Stimulated activated naive CD8-positive, alpha-beta T cell treated with anti-CD3 and anti-CD28 coated beads, Interleukin-15, Interleukin-2, amounts not matched to agents 100 U/mL and 50 U/mL, for 24 hours (primary cell): Measurements from ENCODE around the gene CAND1.

ENCODE experiments used
- ATAC-seq: fragments of 150-1000 bp; cut with Tn5 transposase; one replicate; pipeline ENCODE4 v1.10.0; 2021
- DNase-seq: peaks from one replicate; pipeline ENCODE4 v3.0.0; 2021

CAND1 gene

GRCh38 chr12:67268896-67269632, at the start of gene CAND1:
TSS of gene CAND1 (plus strand) at chr12:67269358. CDS start at chr12:67269718, 360 bp downstream.
- DNase-seq (peak; percentile 95), ATAC-seq (peak; percentile 84)

DNA sequence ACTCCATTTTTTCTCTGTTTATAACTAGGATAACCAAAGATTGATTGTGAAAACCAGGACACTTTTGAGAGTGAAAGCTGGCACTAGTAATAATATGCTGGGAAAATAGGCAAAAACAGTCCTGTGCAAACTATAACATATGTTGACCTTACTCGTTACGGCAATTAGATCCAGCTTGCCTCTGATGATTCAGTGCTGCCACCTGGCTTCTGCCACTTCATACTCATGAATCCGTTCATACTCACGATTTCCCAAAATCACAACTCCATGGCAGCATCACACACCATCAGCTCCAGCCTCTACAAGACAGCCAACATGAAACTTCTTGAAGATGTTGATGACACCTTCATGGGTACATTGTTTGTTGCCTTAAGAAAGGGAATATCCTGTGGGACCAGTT, 49.1 kb upstream of the CAND1 start:
- ATAC-seq, result no peak
- no peak for DNase-seq

- DNase-seq (no peak), ATAC-seq (no peak)
Measured at GRCh38 chr12:67222302-67222701, 46.9 kb upstream of the CAND1 start.

GRCh38 chr12:67223225-67223624, 45.9 kb upstream of the CAND1 start:
- ATAC-seq (no peak), DNase-seq (no peak)

DNA sequence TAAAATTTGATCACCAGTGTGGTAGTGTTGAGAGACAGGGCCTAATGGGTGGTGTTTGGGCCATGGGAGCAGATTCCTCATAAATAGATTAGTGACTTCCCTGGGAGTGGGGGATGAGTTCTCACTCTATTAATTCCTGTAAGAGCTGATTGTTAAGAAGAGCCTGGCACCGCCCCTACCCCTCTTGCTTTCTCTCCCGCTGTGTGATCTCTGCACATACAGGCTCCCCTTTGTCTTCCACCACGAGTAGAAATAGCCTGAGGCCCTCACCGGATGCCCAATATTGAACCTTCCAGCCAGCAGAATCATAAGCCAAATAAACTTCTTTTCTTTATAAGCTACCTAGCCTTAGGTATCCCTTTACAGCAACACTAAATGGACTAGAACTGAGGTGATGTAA, 31.9 kb upstream of the CAND1 start:
- no peak for DNase-seq
- ATAC-seq, result no peak

DNA sequence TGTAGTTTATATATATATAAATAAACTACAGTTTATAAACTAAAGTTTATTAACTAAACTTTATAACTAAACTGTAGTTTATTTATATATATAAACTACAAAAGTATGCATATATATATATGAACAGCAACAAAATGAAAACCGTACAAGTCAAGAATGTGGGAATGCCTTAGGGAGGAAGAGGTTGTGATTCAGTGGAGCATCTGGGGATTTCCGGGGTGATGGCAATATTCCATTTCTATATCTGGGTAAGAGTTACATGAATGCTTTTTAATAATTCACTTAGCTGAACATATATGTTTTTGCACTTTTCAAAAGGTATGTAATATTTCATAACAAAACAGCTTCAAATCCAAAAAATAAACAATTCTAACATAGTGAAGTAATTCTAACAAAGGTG, 30.1 kb upstream of the CAND1 start:
- DNase-seq (no peak), ATAC-seq (no peak)

DNA sequence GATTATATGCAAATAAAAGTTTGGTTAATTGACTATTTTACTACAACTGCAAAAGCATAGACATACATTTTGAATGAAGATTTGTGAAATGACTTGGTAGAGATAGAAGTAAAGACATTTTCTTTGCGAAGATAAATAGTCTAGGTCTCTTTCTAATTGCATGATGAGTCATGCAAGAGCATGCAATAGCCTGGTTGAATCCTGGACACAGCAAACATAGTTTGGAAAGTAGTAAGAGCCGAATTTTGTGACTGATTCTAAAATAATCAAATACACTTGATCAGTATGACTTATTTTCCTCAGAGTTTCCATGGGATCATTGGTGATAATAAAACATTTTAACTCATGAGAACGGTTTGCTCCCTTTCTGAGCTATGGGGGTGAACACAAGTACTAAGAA, 27.7 kb upstream of the CAND1 start:
- no peak for ATAC-seq
- DNase-seq, result no peak

GRCh38 chr12:67243260-67243659, 25.9 kb upstream of the CAND1 start:
- DNase-seq (no peak), ATAC-seq (no peak)

DNA sequence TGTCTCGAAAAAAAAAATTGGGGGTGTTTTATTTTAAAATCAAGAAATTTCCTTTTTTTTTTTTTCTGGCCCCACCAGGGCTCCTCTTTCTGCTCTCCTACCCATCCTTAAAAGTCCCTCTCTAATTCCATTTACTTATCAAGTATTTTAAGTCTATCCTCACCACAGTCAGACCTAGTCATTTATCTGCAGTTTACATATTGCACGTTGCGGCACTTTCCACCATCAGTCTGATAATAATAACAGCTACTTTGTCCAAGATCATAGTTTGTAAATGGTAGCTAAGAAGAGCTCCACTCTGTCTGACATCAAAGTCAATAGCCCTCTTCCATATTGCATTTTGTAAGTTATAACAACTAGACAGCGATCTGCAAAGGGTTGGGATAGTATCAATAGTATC, 23.6 kb upstream of the CAND1 start:
- ATAC-seq, result no peak
- no peak for DNase-seq

GRCh38 chr12:67251012-67251411, 18.1 kb upstream of the CAND1 start:
- ATAC-seq, result no peak

DNA sequence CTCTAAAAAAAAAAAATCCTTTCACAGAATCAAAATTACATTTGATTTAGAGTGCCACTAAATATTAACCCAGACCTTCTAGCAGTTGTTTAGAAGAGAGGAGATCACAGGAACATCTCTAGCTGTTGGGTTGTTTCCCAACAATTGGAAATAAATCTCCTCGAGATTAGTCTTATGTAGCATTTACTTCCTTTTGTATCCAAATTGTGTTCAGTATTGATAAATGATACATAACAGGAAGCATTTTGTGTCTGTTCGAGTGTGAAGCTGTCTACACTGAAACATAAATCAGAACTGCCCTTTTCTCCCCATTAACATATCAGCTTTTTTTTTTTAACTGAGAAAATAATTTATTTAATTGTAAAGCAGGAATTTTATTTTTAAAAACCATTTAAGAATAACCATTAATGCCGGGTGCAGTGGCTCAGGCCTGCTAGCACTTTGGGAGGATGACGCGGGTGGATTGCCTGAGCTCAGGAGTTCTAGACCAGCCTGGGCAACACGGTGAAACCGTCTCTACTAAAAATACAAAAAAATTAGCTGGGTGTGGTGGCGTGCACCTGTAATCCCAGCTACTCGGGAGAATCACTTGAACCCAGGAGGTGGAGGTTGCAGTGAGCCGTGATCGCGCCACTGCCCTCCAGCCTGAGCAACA, 14.7 kb upstream of the CAND1 start:
- DNase-seq (no peak), ATAC-seq (no peak)

More at GRCh38 chr12:67251012-67251411, 18.1 kb upstream of the CAND1 start:
- no peak for DNase-seq

DNA sequence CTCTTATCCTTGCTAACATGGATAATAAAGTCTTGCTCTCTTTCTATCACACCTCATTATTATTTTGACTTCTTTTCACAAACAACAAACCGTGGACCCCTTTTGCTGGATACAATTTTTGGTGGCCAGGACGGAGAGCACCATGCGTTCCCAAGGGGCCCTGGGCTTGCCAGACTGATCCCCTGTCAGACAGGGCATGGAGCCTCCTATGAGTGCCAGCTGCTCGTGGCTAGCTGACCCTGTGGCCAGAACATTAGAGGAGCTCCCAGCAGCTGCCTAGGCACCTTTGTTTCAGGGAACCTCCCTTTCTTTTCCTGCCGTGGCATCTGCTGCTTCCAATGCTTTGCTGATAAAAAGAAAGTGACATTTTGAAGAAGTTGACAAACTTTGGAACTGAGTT, 12.5 kb upstream of the CAND1 start:
- ATAC-seq, result no peak
- DNase-seq, result no peak

DNA sequence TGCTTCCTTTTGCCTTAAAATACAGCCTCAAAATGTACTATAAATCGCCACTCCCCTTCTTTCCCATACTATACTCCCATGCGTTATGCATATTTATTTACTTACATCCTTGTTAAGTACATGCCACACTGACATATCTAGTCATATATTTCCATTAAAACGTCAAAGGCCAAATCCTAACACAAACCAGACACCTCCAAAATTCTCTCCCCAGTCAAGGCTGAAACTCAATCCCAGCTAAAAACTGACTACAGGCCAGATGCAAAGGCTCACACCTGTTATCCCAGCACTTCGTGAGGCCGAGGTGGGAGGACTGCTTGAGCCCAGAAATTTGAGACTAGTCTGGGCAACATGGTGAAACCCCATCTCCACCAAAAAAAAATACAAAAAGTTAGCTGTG, 5.7 kb upstream of the CAND1 start:
- ATAC-seq, result no peak
- no peak for DNase-seq

GRCh38 chr12:67268335-67268895, 743 bp upstream of the CAND1 start:
- DNase-seq, result peak; percentile 79
- peak; percentile 86 for ATAC-seq

DNA sequence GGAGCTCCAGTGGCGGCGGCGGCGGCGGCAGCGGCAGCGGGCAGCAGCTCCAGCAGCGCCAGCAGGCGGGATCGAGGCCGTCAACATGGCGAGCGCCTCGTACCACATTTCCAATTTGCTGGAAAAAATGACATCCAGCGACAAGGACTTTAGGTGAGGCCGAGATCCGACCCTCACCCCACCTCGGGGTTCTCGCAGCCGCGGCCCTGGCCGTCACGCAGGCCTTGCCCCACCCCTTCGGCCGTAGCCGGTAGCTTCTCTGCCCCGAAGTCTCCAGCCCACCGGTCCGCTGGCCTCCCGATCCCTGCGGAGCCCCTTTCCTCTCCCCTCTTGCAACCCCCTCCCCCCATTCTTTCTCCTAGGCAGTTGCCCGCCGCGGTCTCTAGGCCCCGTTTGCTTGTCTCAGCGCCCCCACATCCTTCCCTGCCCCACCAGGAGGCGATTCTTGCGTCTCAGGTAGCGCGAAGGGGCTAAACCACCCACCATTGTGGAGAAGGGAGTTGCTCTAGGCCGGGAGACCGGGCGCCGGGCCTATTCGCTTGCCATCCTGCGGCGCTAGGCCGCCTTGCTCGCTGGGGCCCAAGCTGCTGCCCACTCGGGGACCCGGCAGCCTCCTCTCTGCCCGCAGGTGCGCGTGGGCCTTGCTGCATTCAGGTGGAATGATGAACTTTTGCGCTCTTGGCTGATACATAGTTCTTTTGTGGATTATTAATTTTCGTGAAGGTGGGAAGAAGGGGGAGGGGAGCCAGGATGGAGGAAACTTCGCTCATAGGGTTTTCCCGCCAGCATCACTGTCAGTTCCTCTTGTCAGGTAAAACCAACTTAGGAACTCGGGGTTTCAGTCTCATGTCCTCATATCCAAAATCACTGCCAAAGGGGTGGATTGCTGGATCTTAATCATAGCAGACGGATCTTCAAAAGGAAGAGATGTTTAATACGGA, 745 bp downstream of the CAND1 start:
- ATAC-seq (peak; percentile 2), DNase-seq (peak; percentile 49)

GRCh38 chr12:67270622-67271021, 1.5 kb downstream of the CAND1 start:
- ATAC-seq (no peak), DNase-seq (no peak)

DNA sequence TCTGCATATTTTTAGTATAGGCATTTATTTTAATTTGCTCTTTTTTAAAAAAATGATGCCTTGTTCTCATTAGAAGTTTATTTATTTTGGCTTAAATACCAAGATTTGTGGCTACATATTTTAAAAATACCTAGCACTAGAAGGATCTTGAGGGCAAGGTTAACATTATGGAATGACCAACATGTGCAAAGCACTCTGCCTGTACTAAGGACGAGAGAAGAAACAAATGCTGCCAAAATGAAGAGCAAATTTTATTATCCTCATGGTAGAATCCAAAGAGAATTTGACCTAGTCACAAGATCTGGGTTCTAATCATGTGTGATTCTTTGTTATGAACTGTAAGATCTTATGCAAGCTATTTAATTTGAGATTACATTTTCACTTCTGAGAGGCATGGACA, 2.8 kb downstream of the CAND1 start:
- no peak for DNase-seq
- ATAC-seq, result no peak

GRCh38 chr12:67274186-67274585, 5.0 kb downstream of the CAND1 start:
- ATAC-seq, result no peak
- no peak for DNase-seq

- DNase-seq, result no peak
- ATAC-seq, result no peak
Measured at GRCh38 chr12:67275380-67275913, 6.3 kb downstream of the CAND1 start.

DNA sequence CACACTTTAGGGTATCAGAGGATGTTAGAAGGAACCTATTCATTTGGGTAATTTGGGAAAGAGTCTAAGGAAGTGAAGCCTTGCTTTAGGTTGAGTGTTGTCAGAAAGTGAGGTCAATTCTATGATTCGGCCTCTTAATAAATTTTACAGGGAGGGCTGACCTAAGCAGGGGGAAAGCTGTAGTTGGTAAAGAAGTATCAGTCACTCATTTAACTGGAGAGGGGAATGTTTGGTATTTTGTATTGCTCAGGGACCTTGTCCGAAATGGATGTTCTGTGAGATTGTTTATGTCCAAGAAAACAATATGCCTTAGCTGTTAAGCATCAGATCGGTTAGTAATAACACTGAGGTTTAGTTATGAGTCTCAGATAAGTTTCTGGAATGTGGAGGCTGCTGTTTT, 7.3 kb downstream of the CAND1 start:
- ATAC-seq, result no peak
- no peak for DNase-seq

GRCh38 chr12:67279637-67280036, 10.5 kb downstream of the CAND1 start:
- ATAC-seq, result no peak

DNA sequence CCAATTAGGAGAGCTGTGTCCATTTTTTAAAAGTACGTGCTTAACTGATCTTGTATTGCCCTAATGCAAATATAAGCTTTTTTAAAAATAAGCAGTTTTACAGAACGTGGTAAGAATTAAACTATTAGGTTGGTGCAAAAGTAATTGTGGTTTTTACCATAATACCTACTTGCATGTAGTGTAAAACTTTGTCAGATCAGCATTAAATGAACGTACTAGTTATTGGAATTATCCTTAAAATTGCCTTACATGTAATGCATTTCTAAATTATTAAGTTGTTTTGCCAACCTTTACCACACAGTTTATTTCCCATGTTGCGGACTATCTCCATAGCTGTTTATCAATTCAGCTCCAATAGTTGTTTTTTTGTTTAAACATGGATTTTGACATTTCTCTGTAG, 10.9 kb downstream of the CAND1 start:
- no peak for ATAC-seq
- no peak for DNase-seq

More at GRCh38 chr12:67279637-67280036, 10.5 kb downstream of the CAND1 start:
- no peak for DNase-seq
